Suprapubic skin (tissue), 4 donors: ENCODE data around the gene EPYC.

ENCODE experiments used
- POLR2A ChIP-seq, 2 donors: fragments of 450-650 bp; IDR thresholded peaks; one replicate each; pipeline ENCODE4 v1.6.1; 2017; ENCODE audit warnings: antibody characterized with exemption in 2 of 2, mild to moderate bottlenecking in 2 of 2, moderate library complexity in 2 of 2
- POLR2AphosphoS5 ChIP-seq, 3 donors: sonication (generic); formaldehyde crosslinking; IDR thresholded peaks; one replicate each; pipeline ENCODE4 v1.6.1; 2017; ENCODE audit warnings: antibody characterized with exemption in 3 of 3
- TF ChIP-seq, protein P1 (sequence below), 2 donors: fragments of 200-600 bp in 1 of 2; fragments of 450-650 bp in 1 of 2; sonication (generic) in 1 of 2; IDR thresholded peaks; one replicate each; pipeline ENCODE4 v1.5.1; 2016 to 2019; ENCODE audit warnings: antibody characterized with exemption in 2 of 2, mild to moderate bottlenecking in 1 of 2, moderate library complexity in 1 of 2

GRCh38 chr12:91009319-91009950, 4.7 kb upstream of the EPYC start:
- TF ChIP-seq, protein P1, sequence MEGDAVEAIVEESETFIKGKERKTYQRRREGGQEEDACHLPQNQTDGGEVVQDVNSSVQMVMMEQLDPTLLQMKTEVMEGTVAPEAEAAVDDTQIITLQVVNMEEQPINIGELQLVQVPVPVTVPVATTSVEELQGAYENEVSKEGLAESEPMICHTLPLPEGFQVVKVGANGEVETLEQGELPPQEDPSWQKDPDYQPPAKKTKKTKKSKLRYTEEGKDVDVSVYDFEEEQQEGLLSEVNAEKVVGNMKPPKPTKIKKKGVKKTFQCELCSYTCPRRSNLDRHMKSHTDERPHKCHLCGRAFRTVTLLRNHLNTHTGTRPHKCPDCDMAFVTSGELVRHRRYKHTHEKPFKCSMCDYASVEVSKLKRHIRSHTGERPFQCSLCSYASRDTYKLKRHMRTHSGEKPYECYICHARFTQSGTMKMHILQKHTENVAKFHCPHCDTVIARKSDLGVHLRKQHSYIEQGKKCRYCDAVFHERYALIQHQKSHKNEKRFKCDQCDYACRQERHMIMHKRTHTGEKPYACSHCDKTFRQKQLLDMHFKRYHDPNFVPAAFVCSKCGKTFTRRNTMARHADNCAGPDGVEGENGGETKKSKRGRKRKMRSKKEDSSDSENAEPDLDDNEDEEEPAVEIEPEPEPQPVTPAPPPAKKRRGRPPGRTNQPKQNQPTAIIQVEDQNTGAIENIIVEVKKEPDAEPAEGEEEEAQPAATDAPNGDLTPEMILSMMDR (IDR thresholded peaks at IDR 0.05), result no peak
- TF ChIP-seq POLR2A (IDR thresholded peaks at IDR 0.05), result no peak
- no peak for TF ChIP-seq POLR2AphosphoS5 (IDR thresholded peaks at IDR 0.05)
